Breast epithelium (tissue), 4 donors: ENCODE results near the gene TIAM2. TPM values are rescaled to one million over a fixed set of nuclear protein-coding genes. Genes with fewer than 3 reads are reported as not detected.

Experiments
- DNase-seq, 2 donors: peaks; one replicate each; pipeline ENCODE4 v3.0.0-alpha.2; 2019; ENCODE audit warnings: low spot score in 2 of 2
- H3K27ac ChIP-seq, 2 donors: fragments of 200-600 bp; sonication (generic) in 1 of 2; one replicate each; pipeline ENCODE4 v1.5.1; 2016 to 2019; ENCODE audit warnings: mild to moderate bottlenecking in 1 of 2
- H3K27me3 ChIP-seq, 2 donors: fragments of 200-600 bp; sonication (generic) in 1 of 2; one replicate each; pipeline versions ENCODE4 v1.5.1 to v1.6.0; 2017 to 2019; ENCODE audit warnings: control low read depth in 1 of 2, mild to moderate bottlenecking in 1 of 2
- H3K36me3 ChIP-seq: fragments of 200-600 bp; one replicate; pipeline ENCODE4 v1.5.1; 2019
- H3K4me1 ChIP-seq, 2 donors: fragments of 200-600 bp; sonication (generic); one replicate each; pipeline ENCODE4 v1.5.1; 2016 to 2019; ENCODE audit warnings: control low read depth in 1 of 2
- H3K4me3 ChIP-seq, 3 donors: fragments of 200-600 bp; sonication (generic); 1 replicate in 2 of 3; 2 replicates in 1 of 3; pipeline ENCODE4 v1.5.1; 2016 to 2019; ENCODE audit warnings: mild to moderate bottlenecking in 3 of 3, moderate library complexity in 2 of 3
- H3K9me3 ChIP-seq, 2 donors: fragments of 200-600 bp; sonication (generic) in 1 of 2; one replicate each; pipeline ENCODE4 v1.5.1; 2016 to 2019; ENCODE audit warnings: control low read depth in 1 of 2
- CTCF ChIP-seq, 3 donors: fragments of 450-650 bp; IDR thresholded peaks; one replicate each; pipeline ENCODE4 v1.5.1; 2016 to 2017; ENCODE audit warnings: antibody characterized with exemption in 3 of 3, mild to moderate bottlenecking in 3 of 3, moderate library complexity in 3 of 3
- POLR2A ChIP-seq: fragments of 450-650 bp; IDR thresholded peaks from one replicate; pipeline ENCODE4 v1.6.1; 2016; ENCODE audit warnings: antibody characterized with exemption, mild to moderate bottlenecking, moderate library complexity
- POLR2AphosphoS5 ChIP-seq, 3 donors: sonication (generic); formaldehyde crosslinking; IDR thresholded peaks; one replicate each; pipeline ENCODE4 v1.6.1; 2017; ENCODE audit warnings: antibody characterized with exemption in 3 of 3
- intact Hi-C: fragments of 100-400 bp; cut with DNase I; formaldehyde crosslinking; loops from one replicate; pipeline ENCODE4 v1.15.1; 2023; ENCODE audit warnings: low total_unique reads
- total RNA-seq, 3 donors: library from RNA; depleted of rRNA; stranded (reverse); fragments of >200 nt; gene quantifications; one replicate each; pipeline ENCODE4 v1.1.0, GENCODE V29; 2016

The TIAM2 gene
- total RNA-seq, 3 donors from 2014 or later: 5.8 to 32.3 (median 12.8) TPM

- Histone ChIP-seq H3K4me3 (no peak overlapping the region), H3K36me3 (no peaks in the 10 kb centered on the region), H3K27me3 (no peaks in the 10 kb centered on the region), H3K9me3 (no peaks in the 10 kb centered on the region), H3K4me1 (no peaks in the 10 kb centered on the region), H3K27ac (no peak overlapping the region)
- TF ChIP-seq POLR2AphosphoS5 (IDR thresholded peaks at IDR 0.05) (no peak), POLR2A (no peak), CTCF (IDR thresholded peaks at IDR 0.05) (no peak)
- intact Hi-C loops: no loop called here
- no peak for DNase-seq
Observed at GRCh38 chr6:155165029-155165710, 170.1 kb downstream of the TIAM2 start.

- H3K4me3 ChIP-seq: no peak overlapping the region
- H3K27ac ChIP-seq: no peak overlapping the region
- no peak for DNase-seq
- H3K9me3 ChIP-seq: no peaks in the 10 kb centered on the region
- peaks cover 0 to 4% of the 10 kb centered on the region in 2 donors for H3K4me1 ChIP-seq
- no peaks in the 10 kb centered on the region for H3K27me3 ChIP-seq
- TF ChIP-seq CTCF (IDR thresholded peaks at IDR 0.05) (no peak), POLR2A (no peak), POLR2AphosphoS5 (IDR thresholded peaks at IDR 0.05) (no peak)
- no peaks in the 10 kb centered on the region for H3K36me3 ChIP-seq
- intact Hi-C loops: loop anchor here (10.0 kb wide), 2 partner anchors 496 to 894 kb away; no protein-coding TSS in a partner anchor
Observed at GRCh38 chr6:155170519-155170918, 175.4 kb downstream of the TIAM2 start.

GRCh38 chr6:155171109-155171746 lies 176.1 kb downstream of the TIAM2 start:
- no peaks in the 10 kb centered on the region for H3K9me3 ChIP-seq
- peaks cover 0 to 4% of the 10 kb centered on the region in 2 donors for H3K4me1 ChIP-seq
- no peaks in the 10 kb centered on the region for H3K27me3 ChIP-seq
- peak in 1 of 2 donors; percentile 36 for DNase-seq
- intact Hi-C loops: loop anchor here (10.0 kb wide), 2 partner anchors 496 to 894 kb away; no protein-coding TSS in a partner anchor
- no peaks in the 10 kb centered on the region for H3K36me3 ChIP-seq
- H3K27ac ChIP-seq: peak overlapping the region; percentile 10 to 46
- H3K4me3 ChIP-seq: no peak overlapping the region
- TF ChIP-seq CTCF (IDR thresholded peaks at IDR 0.05) (no peak), POLR2AphosphoS5 (IDR thresholded peaks at IDR 0.05) (peak in 2 of 3 donors; percentile 36 to 37)

GRCh38 chr6:155171747-155172449 lies 176.8 kb downstream of the TIAM2 start:
- no peak for TF ChIP-seq POLR2A
- no peak for TF ChIP-seq CTCF (IDR thresholded peaks at IDR 0.05)
- no peak for TF ChIP-seq POLR2AphosphoS5 (IDR thresholded peaks at IDR 0.05)
- Histone ChIP-seq H3K9me3 (no peaks in the 10 kb centered on the region), H3K36me3 (no peaks in the 10 kb centered on the region), H3K4me1 (peaks cover 0 to 4% of the 10 kb centered on the region in 2 donors), H3K27me3 (no peaks in the 10 kb centered on the region), H3K4me3 (no peak overlapping the region), H3K27ac (peak overlapping the region; percentile 10 to 46)
- no peak for DNase-seq
- intact Hi-C loops: loop anchor here (10.0 kb wide), 2 partner anchors 497 to 893 kb away; no protein-coding TSS in a partner anchor
